PC-3 (cell line): ENCODE data around the gene HTN1. TPM values are rescaled to one million over a fixed set of nuclear protein-coding genes. Genes with fewer than 3 reads are reported as not detected.

ENCODE experiments used
- ATAC-seq: fragments of 200-7000 bp; cut with Tn5 transposase; 2 replicates; pipeline ENCODE4 v1.9.1; 2020; ENCODE audit warnings: mild to moderate bottlenecking, moderate library complexity
- BruUV-seq: library from RNA; stranded (reverse); fragments of 400-500 nt; replicated peaks from 2 replicates; lab custom pipeline; 2021; lab: Mats Ljungman, UMichigan
- CTCF ChIA-PET: fragments of 300-600 bp; sonication (Branson Sonifier 250); formaldehyde crosslinking; loops from one replicate; lab custom pipeline; 2022; ENCODE audit warnings: antibody characterized with exemption; lab: Charles Lee
- POLR2A ChIA-PET: fragments of 300-600 bp; sonication (Branson Sonifier 250); formaldehyde crosslinking; loops from one replicate; lab custom pipeline; 2022; ENCODE audit warnings: antibody characterized with exemption; ENCODE audit not compliant: unreplicated experiment; lab: Charles Lee
- DNase-seq: peaks from one replicate; pipeline ENCODE4 v3.0.0-alpha.2; 2015
- H2AFZ ChIP-seq: fragments of 300-600 bp; sonication (generic); 2 replicates; pipeline ENCODE4 v1.6.0; 2016; ENCODE audit warnings: antibody characterized with exemption, low read length
- H3F3A ChIP-seq: fragments of 300-600 bp; sonication (generic); one replicate; pipeline ENCODE4 v1.6.0; 2017; ENCODE audit warnings: antibody characterized with exemption, low read length, control low read depth, mild to moderate bottlenecking; ENCODE audit not compliant: unreplicated experiment
- H3K27ac ChIP-seq: fragments of 300-600 bp; sonication (generic); 2 replicates; pipeline ENCODE4 v1.5.1; 2016; ENCODE audit warnings: mild to moderate bottlenecking, low read length
- H3K27me3 ChIP-seq: fragments of 300-600 bp; sonication (generic); 2 replicates; pipeline ENCODE4 v1.6.1; 2016; ENCODE audit warnings: low read length, mixed read lengths
- H3K36me3 ChIP-seq: fragments of 300-600 bp; sonication (generic); 2 replicates; pipeline ENCODE4 v1.6.1; 2016; ENCODE audit warnings: low read depth, mixed run types, low read length, mixed read lengths
- H3K4me1 ChIP-seq: fragments of 300-600 bp; sonication (generic); 2 replicates; pipeline ENCODE4 v1.5.1; 2016; ENCODE audit warnings: low read length; ENCODE audit not compliant: insufficient read depth
- H3K4me2 ChIP-seq: fragments of 300-600 bp; sonication (generic); 2 replicates; pipeline ENCODE4 v1.6.0; 2016; ENCODE audit warnings: low read length
- H3K4me3 ChIP-seq: fragments of 300-600 bp; sonication (generic); 2 replicates; pipeline ENCODE4 v1.5.1; 2016; ENCODE audit warnings: mild to moderate bottlenecking, low read length, mixed read lengths
- H3K79me2 ChIP-seq: fragments of 300-600 bp; sonication (generic); 2 replicates; pipeline ENCODE4 v1.6.1; 2017; ENCODE audit warnings: low read length, mixed read lengths
- H3K9ac ChIP-seq: fragments of 300-600 bp; sonication (generic); 2 replicates; pipeline ENCODE4 v1.6.0; 2016; ENCODE audit warnings: mild to moderate bottlenecking, low read length
- H3K9me2 ChIP-seq: fragments of 300-600 bp; sonication (generic); replicated peaks from 2 replicates; pipeline ENCODE4 v1.6.1; 2016; ENCODE audit warnings: mixed run types, low read length, mixed read lengths
- H3K9me3 ChIP-seq: fragments of 300-600 bp; sonication (generic); 2 replicates; pipeline ENCODE4 v1.6.1; 2016; ENCODE audit warnings: low read length, mixed read lengths
- H4K20me1 ChIP-seq: fragments of 300-600 bp; sonication (generic); 2 replicates; pipeline ENCODE4 v1.6.1; 2016; ENCODE audit warnings: low read length, mixed read lengths
- EZH2 ChIP-seq: fragments of 300-600 bp; sonication (generic); IDR thresholded peaks from one replicate; pipeline ENCODE4 v1.6.1; 2017; ENCODE audit warnings: antibody characterized with exemption, mild to moderate bottlenecking, low read length; ENCODE audit not compliant: unreplicated experiment
- EZH2phosphoT487 ChIP-seq: fragments of 300-600 bp; sonication (generic); IDR thresholded peaks from 2 replicates; pipeline ENCODE4 v1.6.1; 2018; ENCODE audit warnings: mild to moderate bottlenecking, antibody characterized with exemption, low read length, borderline replicate concordance
- intact Hi-C: fragments of 100-400 bp; cut with micrococcal nuclease; formaldehyde crosslinking; loops from 2 replicates; pipeline ENCODE4 v1.9.0; 2023
- total RNA-seq: library from RNA; depleted of rRNA; stranded (reverse); fragments of >200 nt; gene quantifications from 2 replicates; pipeline ENCODE4 v1.2.3, GENCODE V29; 2014
- TF ChIP-seq, protein P1 (sequence below): fragments of 300-600 bp; sonication (generic); conservative IDR thresholded peaks from 2 replicates; pipeline ENCODE4 v1.5.1; 2017; ENCODE audit warnings: antibody characterized with exemption, low read depth, mild to moderate bottlenecking, low read length

Gene HTN1
- total RNA-seq, 1 experiment from 2014 or later = not detected

- Histone ChIP-seq H3K36me3 (no peaks in the 10 kb centered on the region), H4K20me1 (no peaks in the 10 kb centered on the region), H3K9me2 (no peaks in the 10 kb centered on the region), H3K9ac (no peak overlapping the region), H3K79me2 (no peaks in the 10 kb centered on the region), H3K27me3 (0 out of 2 replicates have a peak, but pooled peaks cover 4% of the 10 kb centered on the region), H3K4me2 (no peak overlapping the region), H3K4me3 (no peak overlapping the region), H2AFZ (no peak overlapping the region), H3K9me3 (0 out of 2 replicates have a peak, but pooled peaks cover 6% of the 10 kb centered on the region), H3F3A (no peaks in the 10 kb centered on the region), H3K27ac (no peak overlapping the region), H3K4me1 (no peaks in the 10 kb centered on the region)
- intact Hi-C loops = no loop called here
- CTCF ChIA-PET = no interaction called here
- no peak for DNase-seq
- no peak for ATAC-seq
- TF ChIP-seq EZH2phosphoT487 (no peak), EZH2 (no peak)
- TF ChIP-seq, protein P1, sequence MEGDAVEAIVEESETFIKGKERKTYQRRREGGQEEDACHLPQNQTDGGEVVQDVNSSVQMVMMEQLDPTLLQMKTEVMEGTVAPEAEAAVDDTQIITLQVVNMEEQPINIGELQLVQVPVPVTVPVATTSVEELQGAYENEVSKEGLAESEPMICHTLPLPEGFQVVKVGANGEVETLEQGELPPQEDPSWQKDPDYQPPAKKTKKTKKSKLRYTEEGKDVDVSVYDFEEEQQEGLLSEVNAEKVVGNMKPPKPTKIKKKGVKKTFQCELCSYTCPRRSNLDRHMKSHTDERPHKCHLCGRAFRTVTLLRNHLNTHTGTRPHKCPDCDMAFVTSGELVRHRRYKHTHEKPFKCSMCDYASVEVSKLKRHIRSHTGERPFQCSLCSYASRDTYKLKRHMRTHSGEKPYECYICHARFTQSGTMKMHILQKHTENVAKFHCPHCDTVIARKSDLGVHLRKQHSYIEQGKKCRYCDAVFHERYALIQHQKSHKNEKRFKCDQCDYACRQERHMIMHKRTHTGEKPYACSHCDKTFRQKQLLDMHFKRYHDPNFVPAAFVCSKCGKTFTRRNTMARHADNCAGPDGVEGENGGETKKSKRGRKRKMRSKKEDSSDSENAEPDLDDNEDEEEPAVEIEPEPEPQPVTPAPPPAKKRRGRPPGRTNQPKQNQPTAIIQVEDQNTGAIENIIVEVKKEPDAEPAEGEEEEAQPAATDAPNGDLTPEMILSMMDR = no peak
- POLR2A ChIA-PET = no interaction called here
- no TSS peak for BruUV-seq
Observed at GRCh38 chr4:70059149-70059548, 8.9 kb downstream of the HTN1 start.

GRCh38 chr4:70062000-70062399 lies 11.8 kb downstream of the HTN1 start:
- H3K4me3 ChIP-seq = no peak overlapping the region
- no peaks in the 10 kb centered on the region for H3K9me2 ChIP-seq
- no peaks in the 10 kb centered on the region for H3K36me3 ChIP-seq
- intact Hi-C loops = no loop called here
- no peaks in the 10 kb centered on the region for H3K79me2 ChIP-seq
- H2AFZ ChIP-seq = no peak overlapping the region
- DNase-seq (no peak), ATAC-seq (no peak)
- H3K4me2 ChIP-seq = no peak overlapping the region
- no peak overlapping the region for H3K27ac ChIP-seq
- TF ChIP-seq, protein P1 = no peak
- TF ChIP-seq EZH2 (no peak), EZH2phosphoT487 (no peak)
- no peaks in the 10 kb centered on the region for H3K9me3 ChIP-seq
- 0 out of 2 replicates have a peak, but pooled peaks cover 4% of the 10 kb centered on the region for H3K27me3 ChIP-seq
- H3F3A ChIP-seq = no peaks in the 10 kb centered on the region
- no peak overlapping the region for H3K9ac ChIP-seq
- ChIA-PET CTCF (no interaction called here), POLR2A (no interaction called here)
- H4K20me1 ChIP-seq = no peaks in the 10 kb centered on the region
- no TSS peak for BruUV-seq
- H3K4me1 ChIP-seq = no peaks in the 10 kb centered on the region

DNA sequence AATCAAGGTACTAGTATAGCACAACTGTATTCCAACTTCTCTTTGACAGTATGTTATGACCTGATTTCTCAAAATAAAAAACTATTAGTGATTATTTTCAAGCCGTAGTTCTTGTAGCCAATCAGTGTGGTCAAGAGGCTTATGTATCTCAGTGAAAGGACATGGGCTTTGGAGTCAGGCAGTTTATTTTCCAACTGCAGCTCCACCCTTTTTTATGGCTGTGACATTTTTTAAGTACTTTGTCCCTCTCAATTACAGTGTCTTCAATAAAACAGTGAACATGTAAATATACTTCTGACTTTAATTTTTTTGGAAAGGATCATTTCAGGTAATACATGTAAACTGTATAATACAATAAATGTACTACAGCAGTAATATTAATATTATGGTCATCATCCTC lies 30.0 kb downstream of the HTN1 start:
- H3K9me3 ChIP-seq = no peaks in the 10 kb centered on the region
- no peak overlapping the region for H3K4me2 ChIP-seq
- ChIA-PET POLR2A (no interaction called here), CTCF (no interaction called here)
- DNase-seq = no peak
- no peaks in the 10 kb centered on the region for H3K36me3 ChIP-seq
- H3F3A ChIP-seq = no peaks in the 10 kb centered on the region
- H3K27me3 ChIP-seq = peaks cover 2% of the 10 kb centered on the region
- H2AFZ ChIP-seq = no peak overlapping the region
- H3K4me3 ChIP-seq = no peak overlapping the region
- H3K79me2 ChIP-seq = no peaks in the 10 kb centered on the region
- H3K4me1 ChIP-seq = no peaks in the 10 kb centered on the region
- BruUV-seq = no TSS peak
- no peaks in the 10 kb centered on the region for H4K20me1 ChIP-seq
- TF ChIP-seq, protein P1 = no peak
- TF ChIP-seq EZH2 (no peak), EZH2phosphoT487 (no peak)
- no peaks in the 10 kb centered on the region for H3K9me2 ChIP-seq
- no peak for ATAC-seq
- no peak overlapping the region for H3K9ac ChIP-seq
- no peak overlapping the region for H3K27ac ChIP-seq
- intact Hi-C loops = no loop called here
